IMR-90 (cell line): ENCODE results near the gene FHL5.

Experiments
- CEBPB ChIP-seq: IDR thresholded peaks from 2 replicates; pipeline ENCODE4 v1.6.1; 2012; ENCODE audit warnings: low read depth, low read length, improper control_type of control experiment
- CTCF ChIP-seq: conservative IDR thresholded peaks from 2 replicates; pipeline ENCODE4 v1.5.1; 2012; ENCODE audit warnings: mild to moderate bottlenecking, low read depth, low read length, improper control_type of control experiment
- MAFK ChIP-seq: IDR thresholded peaks from 2 replicates; pipeline ENCODE4 v1.6.1; 2012; ENCODE audit warnings: low read depth, low read length, improper control_type of control experiment
- MAZ ChIP-seq: IDR thresholded peaks from 2 replicates; pipeline ENCODE4 v1.6.1; 2012; ENCODE audit warnings: low read depth, mild to moderate bottlenecking, low read length, improper control_type of control experiment, moderate library complexity, borderline replicate concordance
- MXI1 ChIP-seq: IDR thresholded peaks from 2 replicates; pipeline ENCODE4 v1.6.1; 2012; ENCODE audit warnings: low read depth, mild to moderate bottlenecking, low read length, moderate library complexity, borderline replicate concordance
- NFE2L2 ChIP-seq: fragments of 150-350 bp; IDR thresholded peaks from 2 replicates; pipeline ENCODE4 v1.6.1; 2016; ENCODE audit warnings: low read depth, mild to moderate bottlenecking, low read length
- POLR2A ChIP-seq: IDR thresholded peaks from 2 replicates; pipeline ENCODE4 v1.6.1; 2012; ENCODE audit warnings: mild to moderate bottlenecking, low read depth, low read length
- RFX5 ChIP-seq: IDR thresholded peaks from 2 replicates; pipeline ENCODE4 v1.8.0; 2012; ENCODE audit warnings: low read depth, mild to moderate bottlenecking, low read length, moderate library complexity
- USF2 ChIP-seq: fragments of 150-350 bp; IDR thresholded peaks from 2 replicates; pipeline ENCODE4 v1.6.1; 2017; ENCODE audit warnings: mild to moderate bottlenecking, antibody characterized with exemption, low read length, low read depth

DNA sequence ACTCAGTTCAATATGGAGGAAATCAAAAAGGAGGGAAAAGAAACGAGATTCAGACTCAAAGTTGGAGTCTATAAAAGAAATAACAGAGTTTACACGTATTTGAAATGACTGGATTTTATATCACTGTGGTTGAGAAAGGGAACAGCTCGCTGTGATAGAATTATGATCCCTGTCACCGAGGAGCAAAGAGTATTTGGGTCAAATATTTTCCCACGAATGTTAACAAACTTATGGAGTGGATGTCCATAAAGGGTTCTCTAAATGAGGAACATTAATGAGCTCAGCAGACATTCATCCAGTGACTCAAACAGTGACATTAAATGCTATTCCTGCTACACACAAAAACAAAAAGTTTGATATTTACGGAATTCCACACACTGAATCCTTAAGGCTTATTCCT is 57.9 kb downstream of the FHL5 start:
- TF ChIP-seq POLR2A (no peak), MAFK (no peak), MAZ (no peak), RFX5 (no peak), CTCF (no peak), MXI1 (no peak), CEBPB (no peak), NFE2L2 (no peak), USF2 (no peak)
